C4-2B (cell line): Measurements from ENCODE around the gene CYYR1.

ENCODE experiments used
- ZFX ChIP-seq: fragments of 450-650 bp; IDR thresholded peaks from 2 replicates; pipeline ENCODE4 v1.6.1; 2017
- TF ChIP-seq, protein P1 (sequence below): fragments of 450-650 bp; conservative IDR thresholded peaks from 2 replicates; pipeline ENCODE4 v1.5.1; 2017; ENCODE audit warnings: mild to moderate bottlenecking

- TF ChIP-seq, protein P1, sequence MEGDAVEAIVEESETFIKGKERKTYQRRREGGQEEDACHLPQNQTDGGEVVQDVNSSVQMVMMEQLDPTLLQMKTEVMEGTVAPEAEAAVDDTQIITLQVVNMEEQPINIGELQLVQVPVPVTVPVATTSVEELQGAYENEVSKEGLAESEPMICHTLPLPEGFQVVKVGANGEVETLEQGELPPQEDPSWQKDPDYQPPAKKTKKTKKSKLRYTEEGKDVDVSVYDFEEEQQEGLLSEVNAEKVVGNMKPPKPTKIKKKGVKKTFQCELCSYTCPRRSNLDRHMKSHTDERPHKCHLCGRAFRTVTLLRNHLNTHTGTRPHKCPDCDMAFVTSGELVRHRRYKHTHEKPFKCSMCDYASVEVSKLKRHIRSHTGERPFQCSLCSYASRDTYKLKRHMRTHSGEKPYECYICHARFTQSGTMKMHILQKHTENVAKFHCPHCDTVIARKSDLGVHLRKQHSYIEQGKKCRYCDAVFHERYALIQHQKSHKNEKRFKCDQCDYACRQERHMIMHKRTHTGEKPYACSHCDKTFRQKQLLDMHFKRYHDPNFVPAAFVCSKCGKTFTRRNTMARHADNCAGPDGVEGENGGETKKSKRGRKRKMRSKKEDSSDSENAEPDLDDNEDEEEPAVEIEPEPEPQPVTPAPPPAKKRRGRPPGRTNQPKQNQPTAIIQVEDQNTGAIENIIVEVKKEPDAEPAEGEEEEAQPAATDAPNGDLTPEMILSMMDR, result no peak
- TF ChIP-seq ZFX, result no peak
Measured at GRCh38 chr21:26495283-26495849, 77.7 kb downstream of the CYYR1 start.
